H1 (cell line): ENCODE measurements around the gene MXRA8. TPM values are rescaled to one million over a fixed set of nuclear protein-coding genes. Genes with fewer than 3 reads are reported as not detected.
A peak's percentile ranks its signal among the peaks of the same experiment; 100 is the strongest.

Experiments
- ASH2L ChIP-seq: fragments of 200-600, 300-600 bp; sonication (generic); IDR thresholded peaks from one replicate; pipeline ENCODE4 v1.7.1; 2017; ENCODE audit warnings: low read length
- ATF2 ChIP-seq: IDR thresholded peaks from 2 replicates; pipeline ENCODE4 v1.6.1; 2012; ENCODE audit warnings: low read length, inconsistent platforms
- BACH1 ChIP-seq: IDR thresholded peaks from 2 replicates; pipeline ENCODE4 v1.6.1; 2012; ENCODE audit warnings: low read length, improper control_type of control experiment
- BCL11A ChIP-seq, 2 experiments: IDR thresholded peaks; one replicate each; pipeline ENCODE4 v1.6.1; 2011; ENCODE audit warnings: low read depth in 2 of 2, low read length in 2 of 2, mild to moderate bottlenecking in 2 of 2
- CHD2 ChIP-seq: IDR thresholded peaks from 2 replicates; pipeline ENCODE4 v1.6.1; 2012; ENCODE audit warnings: low read length, improper control_type of control experiment
- EP300 ChIP-seq, 2 experiments: IDR thresholded peaks; 1 replicate in 1 of 2; 2 replicates in 1 of 2; pipeline ENCODE4 v1.6.1; 2011 to 2012; ENCODE audit warnings: low read depth in 2 of 2, low read length in 2 of 2, mild to moderate bottlenecking in 2 of 2, borderline replicate concordance in 1 of 2, inconsistent platforms in 1 of 2, moderate library complexity in 1 of 2
- GTF2F1 ChIP-seq: IDR thresholded peaks from 2 replicates; pipeline ENCODE4 v1.6.1; 2012; ENCODE audit warnings: low read depth, low read length, improper control_type of control experiment, borderline replicate concordance
- HDAC2 ChIP-seq, 2 experiments: fragments of 300-600 bp in 1 of 2; sonication (generic) in 1 of 2; IDR thresholded peaks; 2 replicates each; pipeline ENCODE4 v1.6.1; 2011 to 2012; ENCODE audit warnings: low read depth in 2 of 2, low read length in 2 of 2, mild to moderate bottlenecking in 2 of 2, moderate library complexity in 2 of 2, borderline replicate concordance in 1 of 2, inconsistent platforms in 1 of 2
- MAX ChIP-seq: IDR thresholded peaks from 2 replicates; pipeline ENCODE4 v1.6.1; 2012; ENCODE audit warnings: inconsistent platforms
- POLR2A ChIP-seq, 2 experiments: IDR thresholded peaks; 1 replicate in 1 of 2; 2 replicates in 1 of 2; pipeline ENCODE4 v1.6.1; 2011; ENCODE audit warnings: low read depth in 2 of 2, low read length in 2 of 2, mild to moderate bottlenecking in 2 of 2; ENCODE audit errors: control extremely low read depth in 1 of 2
- RFX5 ChIP-seq: IDR thresholded peaks from 2 replicates; pipeline ENCODE4 v1.6.1; 2011; ENCODE audit warnings: low read depth, low read length, improper control_type of control experiment, borderline replicate concordance
- SAP30 ChIP-seq: fragments of 300-600 bp; sonication (generic); IDR thresholded peaks from 2 replicates; pipeline ENCODE4 v1.7.1; 2012; ENCODE audit warnings: low read length, moderate library complexity, mild to moderate bottlenecking, inconsistent platforms; ENCODE audit not compliant: insufficient read depth, insufficient replicate concordance
- SIX5 ChIP-seq: IDR thresholded peaks from 2 replicates; pipeline ENCODE4 v1.6.1; 2011; ENCODE audit warnings: mild to moderate bottlenecking, low read depth, low read length
- SP1 ChIP-seq: IDR thresholded peaks from 2 replicates; pipeline ENCODE4 v1.6.1; 2011; ENCODE audit warnings: low read depth, low read length
- SP4 ChIP-seq: IDR thresholded peaks from 2 replicates; pipeline ENCODE4 v1.6.1; 2012; ENCODE audit warnings: low read length, inconsistent platforms
- polyA plus RNA-seq, 7 experiments: library from polyadenylated mRNA; depleted of rRNA in 3 of 7; stranded (reverse) in 5 of 7; unstranded in 2 of 7; fragments of >200 nt in 5 of 7; fragments of 200-250 nt in 2 of 7; gene quantifications; 1 replicate in 5 of 7; 2 replicates in 1 of 7; 4 replicates in 1 of 7; pipeline versions ENCODE4 v1.2.1 to v1.2.3, GENCODE V29; 2011 to 2013; ENCODE audit warnings: missing spikeins in 2 of 7, mixed read lengths in 2 of 7
- total RNA-seq: library from RNA; stranded (reverse); fragmentation: NEBNext Ultra II Directional; extraction: Animal tissue kit (Norgen Biotek cat#: 25700); gene quantifications from 2 replicates; pipeline ENCODE4 v1.2.1, GENCODE V29; 2021

MXRA8 gene
- total and polyA plus RNA-seq, 2 of the 8 experiments (the other 6 are each of a cell fraction or from before 2014, with no cell fraction given) = 10.5 to 17.2 TPM

GRCh38 chr1:1374929-1375662 lies 16.7 kb upstream of the MXRA8 start, which contains the start of gene AURKAIP1 (continued):
- TF ChIP-seq CHD2 = peak; percentile 97
- no peak; the same call in 1 of the 2 replicates for TF ChIP-seq RFX5
- peak in 1 of 2 experiments; percentile 54; a peak in 1 of 3 replicates for TF ChIP-seq POLR2A (IDR thresholded peaks at IDR 0.05; ENCODE audit: control extremely low read depth in 1 of 2, low read depth in 2 of 2, low read length in 2 of 2)
- 0 out of 2 replicates have a peak, but pooled peaks have one; percentile 64 for TF ChIP-seq SP1
- no peak for TF ChIP-seq BCL11A (IDR thresholded peaks at IDR 0.05; ENCODE audit: low read depth in 2 of 2, low read length in 2 of 2)
- 0 out of 2 replicates have a peak, but pooled peaks have one; percentile 39 for TF ChIP-seq BACH1
- no peak for TF ChIP-seq HDAC2 (IDR thresholded peaks at IDR 0.05; ENCODE audit: borderline replicate concordance in 1 of 2, low read depth in 2 of 2, low read length in 2 of 2)
- TF ChIP-seq EP300 (IDR thresholded peaks at IDR 0.05; ENCODE audit: borderline replicate concordance in 1 of 2, low read depth in 2 of 2, low read length in 2 of 2) = peak in 1 of 2 experiments; percentile 74; a peak in 1 of 3 replicates
- TF ChIP-seq SP4 = peak; percentile 93
- TF ChIP-seq GTF2F1 = peak; percentile 84; the same call in 1 of the 2 replicates
- TF ChIP-seq SIX5 = peak; percentile 81
- peak; percentile 57; the same call in 1 of the 2 replicates for TF ChIP-seq ATF2
- TF ChIP-seq MAX = peak; percentile 81
- TF ChIP-seq ASH2L = peak; percentile 91
- no peak for TF ChIP-seq SAP30
